ENCODE data around the gene TTC1.

The TTC1 gene

DNA sequence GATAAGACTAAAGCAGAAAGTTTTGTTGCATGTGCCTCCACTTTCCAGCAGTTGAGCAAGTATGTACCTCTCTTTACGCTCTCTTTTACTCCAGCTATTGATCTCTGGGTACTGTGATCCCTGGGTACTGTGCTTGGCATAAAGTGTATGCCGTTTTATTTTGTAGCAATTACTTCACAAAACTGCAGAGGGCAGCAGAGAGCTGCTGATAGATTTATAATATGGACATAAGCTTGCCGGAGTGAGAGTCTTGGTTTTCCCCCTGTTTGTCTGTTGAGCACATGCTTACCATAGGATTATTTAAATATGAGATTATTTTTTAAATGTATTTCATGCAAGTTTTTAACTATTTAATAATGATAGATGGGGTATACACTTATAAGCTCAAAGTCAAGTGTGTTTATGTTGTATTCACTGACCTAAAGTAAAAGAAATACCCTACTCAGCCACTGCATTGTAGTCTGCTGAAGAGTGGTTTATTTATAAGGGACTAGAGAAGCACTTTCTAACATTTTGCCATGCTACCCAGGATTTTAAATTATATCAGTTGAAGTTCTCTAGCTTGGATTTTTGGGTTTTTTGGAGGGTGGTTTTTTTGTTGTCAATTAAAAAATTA lies 13.0 kb downstream of the TTC1 start:
- TF ChIP-seq, protein P1, sequence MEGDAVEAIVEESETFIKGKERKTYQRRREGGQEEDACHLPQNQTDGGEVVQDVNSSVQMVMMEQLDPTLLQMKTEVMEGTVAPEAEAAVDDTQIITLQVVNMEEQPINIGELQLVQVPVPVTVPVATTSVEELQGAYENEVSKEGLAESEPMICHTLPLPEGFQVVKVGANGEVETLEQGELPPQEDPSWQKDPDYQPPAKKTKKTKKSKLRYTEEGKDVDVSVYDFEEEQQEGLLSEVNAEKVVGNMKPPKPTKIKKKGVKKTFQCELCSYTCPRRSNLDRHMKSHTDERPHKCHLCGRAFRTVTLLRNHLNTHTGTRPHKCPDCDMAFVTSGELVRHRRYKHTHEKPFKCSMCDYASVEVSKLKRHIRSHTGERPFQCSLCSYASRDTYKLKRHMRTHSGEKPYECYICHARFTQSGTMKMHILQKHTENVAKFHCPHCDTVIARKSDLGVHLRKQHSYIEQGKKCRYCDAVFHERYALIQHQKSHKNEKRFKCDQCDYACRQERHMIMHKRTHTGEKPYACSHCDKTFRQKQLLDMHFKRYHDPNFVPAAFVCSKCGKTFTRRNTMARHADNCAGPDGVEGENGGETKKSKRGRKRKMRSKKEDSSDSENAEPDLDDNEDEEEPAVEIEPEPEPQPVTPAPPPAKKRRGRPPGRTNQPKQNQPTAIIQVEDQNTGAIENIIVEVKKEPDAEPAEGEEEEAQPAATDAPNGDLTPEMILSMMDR (IDR thresholded peaks at IDR 0.05; ENCODE audit: borderline replicate concordance, insufficient read depth, low read depth, low read length) = peak; percentile 52; the same call in 1 of the 2 replicates
- no peak overlapping the region for H3K4me3 ChIP-seq (ENCODE audit: low read depth, low read length)

DNA sequence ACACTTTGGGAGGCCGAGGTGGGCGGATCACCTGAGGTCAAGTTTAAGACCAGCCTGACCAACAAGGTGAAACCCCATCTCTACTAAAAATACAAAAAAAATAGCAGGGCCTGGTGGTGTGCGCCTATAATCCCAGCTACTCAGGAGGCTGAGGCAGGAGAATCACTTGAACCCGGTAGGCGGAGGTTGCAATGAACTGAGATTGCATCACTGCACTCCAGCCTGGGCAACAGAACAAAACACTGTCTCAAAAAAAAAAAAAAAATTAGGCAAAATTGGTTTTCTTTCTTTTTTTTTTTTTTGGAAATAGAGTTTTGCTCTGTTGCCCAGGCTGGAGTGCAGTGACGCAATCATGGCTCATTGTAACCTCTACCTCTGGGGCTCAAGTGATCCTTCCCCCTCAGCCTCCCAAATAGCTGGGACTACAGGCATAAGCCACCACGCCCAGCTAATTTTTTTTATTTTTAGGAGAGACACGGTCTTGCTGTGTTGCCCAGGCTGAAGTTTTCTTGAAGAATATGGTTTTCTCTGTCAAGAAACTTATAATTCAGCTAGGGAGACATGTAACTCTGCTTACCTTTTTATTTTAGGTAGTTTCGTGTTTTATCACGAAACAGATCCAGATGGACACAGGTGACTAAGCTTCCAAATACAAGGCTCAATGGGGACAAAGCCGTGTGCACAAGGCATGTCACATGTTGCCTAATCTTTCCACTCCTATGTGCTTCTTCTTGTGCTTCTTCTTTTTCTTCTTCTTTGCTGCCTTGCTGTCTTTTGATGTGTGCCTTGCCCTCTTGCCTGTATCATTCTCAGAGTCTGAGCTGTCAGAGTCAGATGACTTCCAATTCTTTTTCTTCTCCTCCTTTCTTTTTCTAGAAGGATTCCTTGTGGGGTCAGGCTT lies 14.3 kb downstream of the TTC1 start:
- TF ChIP-seq, protein P1 (IDR thresholded peaks at IDR 0.05; ENCODE audit: borderline replicate concordance, insufficient read depth, low read depth, low read length) = no peak
- no peak overlapping the region for H3K4me3 ChIP-seq (ENCODE audit: low read depth, low read length)

DNA sequence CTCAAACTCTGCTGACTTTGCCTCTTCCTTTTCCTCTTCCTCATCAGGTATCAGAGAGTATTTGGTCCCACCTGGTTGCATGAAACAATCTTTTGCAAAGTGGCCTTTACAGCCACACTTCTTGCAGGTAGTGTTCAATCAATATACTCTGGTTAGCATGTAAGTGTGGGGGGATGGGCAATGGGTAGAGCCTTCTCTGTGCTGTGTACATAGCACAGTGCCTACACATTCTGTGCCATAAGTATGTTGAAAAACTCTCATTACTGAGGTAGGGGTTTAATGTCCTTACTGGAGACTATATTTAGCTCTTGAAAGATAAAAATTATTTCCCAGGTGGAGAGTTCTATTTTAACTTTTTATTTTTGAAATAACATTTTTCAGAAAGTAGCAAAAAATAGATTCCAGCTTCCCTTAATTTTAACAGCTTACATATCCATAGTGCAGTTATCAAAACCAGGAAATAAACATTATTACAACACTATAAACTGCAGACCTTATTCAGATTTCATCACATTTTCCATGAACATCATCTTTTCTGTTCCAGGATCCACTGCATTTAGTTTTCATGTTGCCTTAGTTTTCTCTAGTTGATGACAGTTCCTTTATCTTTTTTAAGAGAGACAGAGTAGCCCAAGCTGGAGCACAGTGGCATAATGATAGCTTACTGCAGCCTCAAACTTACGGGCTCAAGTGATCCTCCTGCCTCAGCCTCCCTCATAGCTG lies 15.1 kb downstream of the TTC1 start:
- TF ChIP-seq, protein P1 (IDR thresholded peaks at IDR 0.05; ENCODE audit: borderline replicate concordance, insufficient read depth, low read depth, low read length) = no peak
- H3K4me3 ChIP-seq (ENCODE audit: low read depth, low read length) = no peak overlapping the region

DNA sequence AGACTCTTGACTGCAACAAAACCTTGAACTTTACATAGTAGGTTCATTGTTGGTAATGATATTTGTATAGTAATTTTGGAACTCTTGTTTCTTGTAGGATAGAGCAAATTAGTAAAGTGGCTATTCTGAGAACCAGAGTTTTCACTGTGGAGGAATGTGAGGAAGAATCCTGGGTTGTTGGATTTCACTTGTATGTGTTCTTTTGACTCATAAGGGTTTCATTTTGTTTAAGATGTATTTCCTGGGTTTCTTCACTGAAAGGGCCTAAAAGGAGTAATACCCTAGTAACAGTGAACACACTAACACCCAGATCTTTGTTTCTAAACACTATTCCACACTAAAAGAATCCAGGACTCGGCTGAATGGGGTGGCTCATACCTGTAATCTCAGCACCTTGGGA lies 20.1 kb downstream of the TTC1 start:
- TF ChIP-seq, protein P1 (IDR thresholded peaks at IDR 0.05; ENCODE audit: borderline replicate concordance, insufficient read depth, low read depth, low read length) = no peak

DNA sequence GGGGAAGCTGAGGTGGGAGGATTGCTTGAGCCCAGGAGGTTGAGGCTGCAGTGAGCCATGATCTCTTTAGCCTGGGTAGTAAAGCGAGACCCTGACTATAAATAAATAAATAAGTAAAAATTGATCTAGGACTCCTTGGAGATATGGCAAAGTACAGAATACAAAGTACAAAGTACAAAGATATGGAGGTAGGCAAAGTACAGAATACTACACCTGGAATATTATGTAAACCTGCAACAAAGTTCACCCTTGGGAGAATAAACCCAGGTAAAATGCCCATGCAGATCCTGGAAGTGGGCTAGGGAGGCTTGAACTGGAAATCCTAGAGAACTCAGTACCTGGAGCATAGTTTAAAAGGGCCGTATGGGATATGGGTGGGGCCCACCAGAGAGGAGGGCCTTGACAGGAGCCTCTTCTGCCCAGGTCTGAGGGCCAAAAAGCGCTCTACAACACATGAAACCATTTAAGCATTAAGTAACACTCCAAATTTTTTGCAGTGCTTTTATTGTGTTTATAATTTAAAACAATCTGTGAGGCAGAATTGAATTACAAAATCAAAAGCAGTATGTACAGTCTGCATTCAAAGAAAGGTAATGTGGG lies 20.7 kb downstream of the TTC1 start:
- TF ChIP-seq, protein P1 (IDR thresholded peaks at IDR 0.05; ENCODE audit: borderline replicate concordance, insufficient read depth, low read depth, low read length) = no peak
- no peak overlapping the region for H3K4me3 ChIP-seq (ENCODE audit: low read depth, low read length)

More for the DNA sequence above, 20.1 kb downstream of the TTC1 start:
- no peak overlapping the region for H3K4me3 ChIP-seq (ENCODE audit: low read depth, low read length)

DNA sequence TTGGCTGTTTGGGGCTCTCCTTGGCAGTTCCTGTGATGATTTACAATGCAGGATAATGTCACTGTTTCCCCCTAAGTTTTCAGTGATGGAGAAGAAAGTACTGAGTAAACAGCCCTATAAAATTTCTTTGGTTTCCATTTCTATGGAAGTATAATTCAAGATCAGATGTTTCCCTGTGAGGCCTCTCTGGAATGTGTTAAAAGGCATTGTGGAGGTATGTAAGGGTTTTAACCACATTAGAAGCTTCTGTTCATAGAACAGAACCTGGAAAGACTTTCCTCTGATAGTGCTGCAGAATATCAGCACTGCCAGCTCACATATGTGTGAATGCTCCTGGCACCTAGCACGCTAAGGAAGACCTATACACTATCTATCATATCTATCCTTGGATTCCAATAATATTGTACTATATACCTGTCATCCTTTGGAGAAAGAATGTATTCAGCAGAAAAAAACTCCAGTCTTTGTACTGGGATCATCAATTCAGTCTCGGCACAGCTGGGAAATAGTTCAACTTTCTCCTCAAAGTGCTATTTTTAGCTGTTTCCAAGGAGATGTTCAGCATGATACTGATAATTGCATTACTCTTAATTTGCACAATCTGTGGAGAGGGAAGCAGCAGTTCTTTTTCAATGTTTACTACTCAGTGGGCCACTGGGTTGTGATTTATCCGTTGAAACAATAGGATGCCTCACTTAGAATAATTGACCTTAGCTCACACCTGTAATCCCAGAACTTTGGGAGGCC lies 21.9 kb downstream of the TTC1 start:
- TF ChIP-seq, protein P1 (IDR thresholded peaks at IDR 0.05; ENCODE audit: borderline replicate concordance, insufficient read depth, low read depth, low read length) = no peak
- H3K4me3 ChIP-seq (ENCODE audit: low read depth, low read length) = no peak overlapping the region
